ENCODE data around the gene TRPM4. TPM values are rescaled to one million over a fixed set of nuclear protein-coding genes. Genes with fewer than 3 reads are reported as not detected.

TRPM4 gene
- total and polyA plus RNA-seq, 11 donors = 16.8 to 45.3 (median 25.8) TPM

- H3K4me3 ChIP-seq = no peak overlapping the region
- intact Hi-C loops (cut with DNase I) = no loop called here
- TF ChIP-seq POLR2A (IDR thresholded peaks at IDR 0.05) (no peak), CTCF (IDR thresholded peaks at IDR 0.05) (no peak)
- H3K4me1 ChIP-seq = no peaks in the 10 kb centered on the region
- WGBS, 4 donors = 79 to 89% (median 85%) methylated on average over 7 of the region's 7 CpGs
- DNase-seq (no peak), ATAC-seq (no peak)
- H3K9me3 ChIP-seq = no peaks in the 10 kb centered on the region
- H3K27ac ChIP-seq = no peak overlapping the region
- H3K27me3 ChIP-seq = no peaks in the 10 kb centered on the region
- peaks cover 0 to 4% (median 0%) of the 10 kb centered on the region in 9 donors for H3K36me3 ChIP-seq
Measured at GRCh38 chr19:49241769-49242168, 84.2 kb downstream of the TRPM4 start.

DNA sequence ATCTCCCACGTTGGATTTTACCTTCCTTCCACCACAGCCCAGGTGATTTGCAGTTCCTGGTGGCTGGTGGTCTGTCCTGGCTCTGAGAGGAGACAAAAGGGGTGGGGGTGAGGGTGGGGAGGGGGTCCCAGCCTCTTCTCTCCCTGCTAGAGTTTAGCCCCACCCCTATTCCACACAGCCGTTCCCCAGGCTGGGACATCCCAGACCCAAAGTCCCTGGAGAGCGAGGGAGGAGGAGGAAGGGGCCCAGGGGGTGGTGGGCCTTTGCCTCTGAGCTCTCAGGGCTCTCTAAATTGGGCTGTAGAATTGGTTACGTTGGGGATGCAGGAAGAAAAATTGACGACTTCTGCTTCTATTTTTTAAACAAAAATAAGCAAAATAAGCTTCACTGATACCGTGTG is 85.5 kb downstream of the TRPM4 start:
- no peaks in the 10 kb centered on the region for H3K4me1 ChIP-seq
- ATAC-seq (no peak), DNase-seq (no peak)
- peaks cover 0 to 4% (median 0%) of the 10 kb centered on the region in 9 donors for H3K36me3 ChIP-seq
- intact Hi-C loops (cut with DNase I) = no loop called here
- no peak overlapping the region for H3K4me3 ChIP-seq
- no peak for TF ChIP-seq POLR2A (IDR thresholded peaks at IDR 0.05)
- no peak for TF ChIP-seq CTCF (IDR thresholded peaks at IDR 0.05)
- H3K27ac ChIP-seq = no peak overlapping the region
- no peaks in the 10 kb centered on the region for H3K27me3 ChIP-seq
- H3K9me3 ChIP-seq = no peaks in the 10 kb centered on the region
- 48 to 57% (median 53%) methylated on average over 6 of the region's 6 CpGs for WGBS, 4 donors

DNA sequence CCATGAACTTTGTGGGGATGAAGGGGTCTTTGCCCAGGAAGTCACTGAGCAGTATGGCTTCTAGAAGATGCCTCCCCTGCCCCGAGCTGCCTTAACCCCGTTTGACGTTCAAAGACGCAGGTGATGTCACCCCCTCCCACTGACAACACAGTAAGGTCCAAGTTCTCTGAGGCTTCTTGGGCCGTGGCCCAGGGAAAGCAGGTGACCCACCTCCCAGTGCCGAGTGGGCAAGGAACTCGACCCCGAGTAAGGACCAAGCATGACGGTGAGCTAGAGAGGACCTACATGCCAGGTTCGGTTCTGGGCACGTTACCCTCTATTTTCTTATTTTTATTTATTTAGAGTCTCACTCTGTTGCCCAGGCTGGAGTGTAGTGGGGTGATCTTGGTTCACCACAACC is 86.1 kb downstream of the TRPM4 start:
- TF ChIP-seq CTCF (IDR thresholded peaks at IDR 0.05) = no peak
- TF ChIP-seq POLR2A (IDR thresholded peaks at IDR 0.05) = no peak
- intact Hi-C loops (cut with DNase I) = no loop called here
- ATAC-seq (no peak), DNase-seq (no peak)
- 84 to 94% (median 88%) methylated on average over 11 of the region's 11 CpGs for WGBS, 4 donors
- Histone ChIP-seq H3K4me3 (no peak overlapping the region), H3K4me1 (no peaks in the 10 kb centered on the region), H3K27ac (no peak overlapping the region), H3K27me3 (no peaks in the 10 kb centered on the region), H3K9me3 (no peaks in the 10 kb centered on the region), H3K36me3 (peaks cover 0 to 4% (median 0%) of the 10 kb centered on the region in 9 donors)

- TF ChIP-seq POLR2A (IDR thresholded peaks at IDR 0.05) (no peak), CTCF (IDR thresholded peaks at IDR 0.05) (no peak)
- WGBS, 4 donors = 95 to 98% (median 96%) methylated on average over 9 of the region's 9 CpGs
- intact Hi-C loops (cut with DNase I) = no loop called here
Measured at GRCh38 chr19:49244256-49244655, 86.7 kb downstream of the TRPM4 start.

More at GRCh38 chr19:49244256-49244655, 86.7 kb downstream of the TRPM4 start:
- Histone ChIP-seq H3K4me3 (no peak overlapping the region), H3K36me3 (peaks cover 0 to 4% (median 0%) of the 10 kb centered on the region in 9 donors), H3K9me3 (no peaks in the 10 kb centered on the region), H3K27ac (no peak overlapping the region), H3K27me3 (no peaks in the 10 kb centered on the region), H3K4me1 (no peaks in the 10 kb centered on the region)
- ATAC-seq (no peak), DNase-seq (no peak)
